BLaER1 treated with 17β-estradiol and CSF1 and Interleukin-3, amounts not matched to agents 10 nM and 100 nM (cell line): Measurements from ENCODE around the gene LIPH.

Source experiments
- H3K27ac ChIP-seq, 11 experiments: shearing (Covaris generic); formaldehyde crosslinking; 2 replicates each; pipeline ENCODE4 v1.8.1; 2022
- H3K27me3 ChIP-seq, 11 experiments: shearing (Covaris generic); formaldehyde crosslinking; 2 replicates each; pipeline ENCODE4 v1.8.1; 2022
- H3K36me3 ChIP-seq, 11 experiments: shearing (Covaris generic); formaldehyde crosslinking; 2 replicates each; pipeline ENCODE4 v1.8.1; 2022
- H3K4me1 ChIP-seq, 10 experiments: shearing (Covaris generic); formaldehyde crosslinking; 2 replicates each; pipeline ENCODE4 v1.8.1; 2022
- H3K4me2 ChIP-seq, 11 experiments: shearing (Covaris generic); formaldehyde crosslinking; 2 replicates each; pipeline ENCODE4 v1.8.1; 2022
- H3K4me3 ChIP-seq, 10 experiments: shearing (Covaris generic); formaldehyde crosslinking; 2 replicates each; pipeline ENCODE4 v1.8.1; 2022
- H3K9ac ChIP-seq, 11 experiments: shearing (Covaris generic); formaldehyde crosslinking; 2 replicates each; pipeline ENCODE4 v1.8.1; 2022
- H3K9me3 ChIP-seq, 11 experiments: shearing (Covaris generic); formaldehyde crosslinking; replicated peaks in 1 of 11; 2 replicates each; pipeline ENCODE4 v1.8.1; 2022
- H4K20me1 ChIP-seq, 11 experiments: shearing (Covaris generic); formaldehyde crosslinking; 2 replicates each; pipeline ENCODE4 v1.8.1; 2022
- Cebpa-rat ChIP-seq, 11 experiments: shearing (Covaris generic); IDR thresholded peaks; 2 replicates each; pipeline ENCODE4 v1.8.1; 2022

The LIPH gene

GRCh38 chr3:185460719-185461350 lies 91.6 kb downstream of the LIPH start:
- no peaks in the 10 kb centered on the region for H3K27me3 ChIP-seq
- no peak overlapping the region for H3K9ac ChIP-seq
- no peaks in the 10 kb centered on the region for H3K36me3 ChIP-seq
- no peak overlapping the region for H3K4me3 ChIP-seq
- H3K4me2 ChIP-seq: no peak overlapping the region
- TF ChIP-seq Cebpa-rat (IDR thresholded peaks at IDR 0.05): no peak
- H4K20me1 ChIP-seq: no peaks in the 10 kb centered on the region
- H3K4me1 ChIP-seq: no peaks in the 10 kb centered on the region
- H3K27ac ChIP-seq: no peak overlapping the region
- peaks cover 0 to 3% (median 0%) of the 10 kb centered on the region in 11 experiments; a peak in 1 of 22 replicates for H3K9me3 ChIP-seq

GRCh38 chr3:185460309-185460708 lies 92.1 kb downstream of the LIPH start:
- H3K4me2 ChIP-seq: no peak overlapping the region
- no peak overlapping the region for H3K4me3 ChIP-seq
- no peaks in the 10 kb centered on the region for H3K27me3 ChIP-seq
- TF ChIP-seq Cebpa-rat (IDR thresholded peaks at IDR 0.05): no peak
- H3K4me1 ChIP-seq: no peaks in the 10 kb centered on the region
- H3K9me3 ChIP-seq: peaks cover 0 to 3% (median 0%) of the 10 kb centered on the region in 11 experiments; a peak in 1 of 22 replicates
- no peaks in the 10 kb centered on the region for H4K20me1 ChIP-seq
- no peaks in the 10 kb centered on the region for H3K36me3 ChIP-seq
- no peak overlapping the region for H3K27ac ChIP-seq
- H3K9ac ChIP-seq: no peak overlapping the region

DNA sequence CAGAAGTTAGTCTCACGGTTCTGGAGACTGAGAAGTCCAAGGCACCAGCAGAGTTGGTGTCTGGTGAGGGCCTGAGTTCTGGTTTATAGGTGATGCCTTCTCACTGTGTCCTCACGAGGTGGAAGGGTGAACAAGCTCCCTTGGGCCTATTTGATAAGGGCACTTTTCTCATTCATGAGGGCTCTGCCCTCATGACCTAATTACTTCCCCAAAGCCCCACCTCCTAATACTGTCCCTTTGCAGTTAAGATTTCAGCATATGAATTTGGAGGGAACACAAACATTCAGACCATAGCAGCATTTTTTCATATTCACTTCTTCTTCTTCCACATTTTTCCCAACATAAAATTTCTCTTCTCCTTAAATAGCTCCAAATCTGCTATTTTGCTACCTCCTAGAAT lies 95.0 kb downstream of the LIPH start:
- H3K9ac ChIP-seq: no peak overlapping the region
- peaks cover 0 to 3% (median 0%) of the 10 kb centered on the region in 11 experiments; a peak in 1 of 22 replicates for H3K9me3 ChIP-seq
- no peaks in the 10 kb centered on the region for H3K4me1 ChIP-seq
- no peak overlapping the region for H3K4me3 ChIP-seq
- H3K36me3 ChIP-seq: no peaks in the 10 kb centered on the region
- H3K27ac ChIP-seq: no peak overlapping the region
- H3K27me3 ChIP-seq: no peaks in the 10 kb centered on the region
- no peak for TF ChIP-seq Cebpa-rat (IDR thresholded peaks at IDR 0.05)
- no peak overlapping the region for H3K4me2 ChIP-seq
- no peaks in the 10 kb centered on the region for H4K20me1 ChIP-seq
